ENCODE data around the gene COG7.

The COG7 gene

DNA sequence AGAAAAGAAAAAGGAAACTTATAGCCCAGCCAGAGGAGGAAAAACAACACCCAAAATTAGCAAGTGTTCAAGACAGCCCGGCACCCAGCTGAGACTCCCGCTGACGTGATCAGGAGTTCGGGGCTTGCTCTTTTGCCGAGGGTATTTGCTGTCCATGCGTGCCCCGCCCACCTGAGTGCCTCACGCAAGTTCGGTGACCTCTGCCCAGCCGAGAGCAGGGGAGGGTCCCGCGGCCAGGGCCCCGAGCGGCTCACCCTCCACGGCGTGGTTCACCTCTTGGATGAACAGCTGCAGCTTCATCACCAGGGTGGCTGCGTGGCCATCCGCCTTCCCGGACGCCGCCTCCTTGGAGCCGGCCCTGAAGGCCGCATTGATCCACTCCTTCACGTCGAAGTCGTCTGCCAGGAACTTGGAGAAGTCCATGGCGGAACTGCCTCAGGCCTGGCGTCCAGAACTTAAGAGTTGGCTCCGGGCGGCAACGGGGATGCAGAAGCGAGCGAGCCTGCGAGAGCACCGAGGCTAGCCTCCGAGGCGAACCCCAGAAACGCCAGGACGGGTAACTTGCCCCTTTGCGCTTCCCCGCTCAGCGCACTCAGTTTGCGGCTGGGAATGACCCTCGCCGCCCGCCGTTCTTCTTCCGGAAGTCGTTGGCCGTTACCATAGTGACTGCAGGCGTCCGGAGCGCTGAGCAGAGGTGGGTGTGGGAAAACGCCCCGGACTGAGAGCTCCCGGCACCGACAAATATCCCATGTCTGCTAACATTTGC lies at the start of gene COG7:
Gene COG7 (minus strand): TSS at position 618 of the 766 bp plus-strand sequence. CDS start 195 bp downstream, at position 423.
- H3K9me3 ChIP-seq (ENCODE audit: control insufficient read depth in 1 of 2, low read length in 2 of 2), result no peaks in the 10 kb centered on the region
- peak within 1 kb of the TSS; percentile 83 to 100 for H3K4me3 ChIP-seq (ENCODE audit: low read depth in 1 of 2, low read length in 2 of 2)
- no peaks in the 10 kb centered on the region for H3K36me3 ChIP-seq (ENCODE audit: control insufficient read depth in 1 of 2, insufficient read depth in 2 of 2, low read length in 2 of 2)
- H3K27ac ChIP-seq (ENCODE audit: low read length), result peak within 1 kb of the TSS; percentile 75
- H3K27me3 ChIP-seq (ENCODE audit: low read depth, low read length), result no peaks in the 10 kb centered on the region
- peaks cover 7 to 29% of the 10 kb centered on the region in 2 donors for H3K4me1 ChIP-seq (ENCODE audit: control insufficient read depth in 1 of 2, insufficient read depth in 2 of 2, low read length in 2 of 2)

DNA sequence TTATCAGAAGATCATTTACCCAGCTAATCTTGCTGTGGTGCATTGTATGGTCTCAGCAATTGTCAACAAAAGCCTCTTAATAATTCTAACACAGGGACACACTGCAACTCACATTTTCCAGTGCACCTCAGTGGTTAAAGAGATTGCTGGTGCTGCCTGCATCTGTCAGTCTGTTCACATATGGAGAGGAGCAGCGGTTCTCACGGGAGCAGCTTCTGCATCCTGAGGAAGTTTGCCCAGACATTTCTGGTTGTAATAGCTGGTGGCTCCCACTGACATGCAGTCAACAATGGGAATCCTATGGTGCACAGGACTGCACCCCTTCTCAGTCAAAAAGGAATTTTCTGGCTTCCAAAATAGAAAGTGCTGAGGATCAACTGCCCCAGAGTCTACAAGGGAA lies 49.5 kb upstream of the COG7 start:
- Histone ChIP-seq H3K27me3 (ENCODE audit: low read depth, low read length) (no peaks in the 10 kb centered on the region), H3K36me3 (ENCODE audit: control insufficient read depth in 1 of 2, insufficient read depth in 2 of 2, low read length in 2 of 2) (no peaks in the 10 kb centered on the region), H3K4me1 (ENCODE audit: control insufficient read depth in 1 of 2, insufficient read depth in 2 of 2, low read length in 2 of 2) (peaks cover 0 to 18% of the 10 kb centered on the region in 2 donors), H3K27ac (ENCODE audit: low read length) (no peak overlapping the region), H3K9me3 (ENCODE audit: control insufficient read depth in 1 of 2, low read length in 2 of 2) (no peaks in the 10 kb centered on the region), H3K4me3 (ENCODE audit: low read depth in 1 of 2, low read length in 2 of 2) (no peak overlapping the region)

DNA sequence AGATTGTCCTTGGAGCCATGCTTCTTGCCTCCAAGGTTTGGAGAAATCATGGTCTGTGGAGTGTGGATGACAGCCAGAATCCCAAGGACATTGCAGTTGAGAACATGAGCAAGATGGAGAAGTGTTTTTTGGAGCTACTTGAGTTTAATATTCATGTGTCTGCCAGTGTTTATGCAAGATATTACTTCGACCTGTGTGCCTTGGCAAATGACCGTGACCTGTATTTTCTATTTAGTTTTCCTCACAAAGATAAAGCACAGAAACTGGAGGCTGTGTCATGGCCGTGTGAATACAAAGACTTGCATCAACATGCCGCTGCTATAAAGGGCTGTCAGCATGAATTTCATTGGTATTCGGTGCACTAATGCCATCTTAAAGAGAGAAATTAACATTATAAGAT lies 48.3 kb upstream of the COG7 start:
- no peaks in the 10 kb centered on the region for H3K36me3 ChIP-seq (ENCODE audit: control insufficient read depth in 1 of 2, insufficient read depth in 2 of 2, low read length in 2 of 2)
- H3K27ac ChIP-seq (ENCODE audit: low read length), result no peak overlapping the region
- H3K9me3 ChIP-seq (ENCODE audit: control insufficient read depth in 1 of 2, low read length in 2 of 2), result no peaks in the 10 kb centered on the region
- H3K4me3 ChIP-seq (ENCODE audit: low read depth in 1 of 2, low read length in 2 of 2), result no peak overlapping the region
- no peaks in the 10 kb centered on the region for H3K27me3 ChIP-seq (ENCODE audit: low read depth, low read length)
- H3K4me1 ChIP-seq (ENCODE audit: control insufficient read depth in 1 of 2, insufficient read depth in 2 of 2, low read length in 2 of 2), result peaks cover 3 to 24% of the 10 kb centered on the region in 2 donors

DNA sequence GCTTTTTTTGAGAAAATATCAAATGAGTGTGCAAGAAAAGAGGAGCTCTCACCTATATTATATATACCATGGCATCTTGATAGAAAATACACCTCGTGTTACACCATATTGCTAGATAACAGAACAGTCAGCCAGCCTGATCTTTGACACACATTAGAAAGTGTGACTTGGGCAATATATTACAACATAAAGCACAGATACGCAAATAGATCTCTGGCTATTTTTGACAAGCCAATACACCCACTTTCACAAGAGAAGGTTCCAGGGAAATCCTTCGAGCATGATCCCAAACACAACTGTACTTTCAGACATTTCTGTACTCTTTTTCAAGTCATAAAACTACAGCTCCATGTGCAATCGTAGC lies 47.9 kb upstream of the COG7 start:
- Histone ChIP-seq H3K27ac (ENCODE audit: low read length) (no peak overlapping the region), H3K27me3 (ENCODE audit: low read depth, low read length) (no peaks in the 10 kb centered on the region), H3K4me1 (ENCODE audit: control insufficient read depth in 1 of 2, insufficient read depth in 2 of 2, low read length in 2 of 2) (peaks cover 3 to 19% of the 10 kb centered on the region in 2 donors), H3K36me3 (ENCODE audit: control insufficient read depth in 1 of 2, insufficient read depth in 2 of 2, low read length in 2 of 2) (no peaks in the 10 kb centered on the region), H3K4me3 (ENCODE audit: low read depth in 1 of 2, low read length in 2 of 2) (no peak overlapping the region), H3K9me3 (ENCODE audit: control insufficient read depth in 1 of 2, low read length in 2 of 2) (no peaks in the 10 kb centered on the region)

DNA sequence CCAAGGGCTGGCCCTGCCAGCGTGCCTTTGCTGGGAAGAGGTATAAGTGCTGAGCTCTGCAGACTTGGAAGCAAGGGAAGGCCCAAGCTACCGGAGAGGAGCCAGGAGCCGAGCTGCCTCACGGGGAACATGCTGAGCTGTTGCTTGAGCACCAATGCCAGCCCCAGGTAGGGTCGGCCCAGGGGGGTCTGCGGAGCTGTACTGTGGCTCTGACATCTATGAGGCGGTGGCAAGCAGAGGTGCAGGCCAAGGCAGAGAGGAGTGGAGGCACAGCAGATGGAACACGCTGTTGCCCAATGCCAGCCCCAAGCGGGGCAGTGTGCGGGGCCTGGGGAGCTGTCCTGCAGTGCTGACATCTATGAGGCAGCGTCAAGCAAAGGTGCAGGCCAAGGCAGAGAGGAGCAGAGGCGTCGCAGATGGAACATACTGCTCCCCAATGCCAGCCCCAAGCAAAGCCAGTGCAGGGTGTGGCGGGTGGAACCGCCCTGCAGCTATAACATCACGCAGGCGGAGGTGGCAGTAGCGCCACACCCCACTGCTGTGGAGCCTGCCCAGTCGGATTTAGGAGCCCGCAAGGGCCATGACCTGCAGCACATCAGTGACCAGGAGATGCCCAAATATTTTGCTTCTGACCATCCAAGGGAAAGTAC lies 47.3 kb upstream of the COG7 start:
- Histone ChIP-seq H3K27ac (ENCODE audit: low read length) (no peak overlapping the region), H3K36me3 (ENCODE audit: control insufficient read depth in 1 of 2, insufficient read depth in 2 of 2, low read length in 2 of 2) (peaks cover 0 to 5% of the 10 kb centered on the region in 2 donors), H3K27me3 (ENCODE audit: low read depth, low read length) (no peaks in the 10 kb centered on the region), H3K4me1 (ENCODE audit: control insufficient read depth in 1 of 2, insufficient read depth in 2 of 2, low read length in 2 of 2) (peaks cover 3 to 14% of the 10 kb centered on the region in 2 donors), H3K4me3 (ENCODE audit: low read depth in 1 of 2, low read length in 2 of 2) (no peak overlapping the region), H3K9me3 (ENCODE audit: control insufficient read depth in 1 of 2, low read length in 2 of 2) (no peaks in the 10 kb centered on the region)

DNA sequence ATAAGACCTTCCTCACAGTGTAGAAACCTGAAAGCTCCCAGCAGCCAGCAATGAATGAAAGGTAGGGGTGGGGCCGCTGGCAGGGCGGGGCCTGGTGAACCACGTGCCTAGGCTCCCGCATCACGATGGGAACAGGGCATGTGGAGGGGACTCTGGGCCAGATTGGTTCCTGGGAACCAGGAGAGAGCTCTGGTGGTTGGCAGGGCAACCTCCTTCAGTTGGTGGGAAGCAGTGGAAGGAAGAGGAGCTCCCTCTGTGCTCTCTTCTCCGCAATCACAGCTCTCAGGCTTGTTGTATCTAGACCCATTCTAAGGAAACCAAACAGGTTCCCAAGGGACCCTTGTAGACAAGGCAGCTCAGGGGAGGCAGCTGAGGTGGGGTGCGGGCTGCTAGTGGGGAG lies 46.8 kb upstream of the COG7 start:
- no peaks in the 10 kb centered on the region for H3K9me3 ChIP-seq (ENCODE audit: control insufficient read depth in 1 of 2, low read length in 2 of 2)
- no peak overlapping the region for H3K27ac ChIP-seq (ENCODE audit: low read length)
- H3K36me3 ChIP-seq (ENCODE audit: control insufficient read depth in 1 of 2, insufficient read depth in 2 of 2, low read length in 2 of 2), result peaks cover 0 to 6% of the 10 kb centered on the region in 2 donors
- no peak overlapping the region for H3K4me3 ChIP-seq (ENCODE audit: low read depth in 1 of 2, low read length in 2 of 2)
- no peaks in the 10 kb centered on the region for H3K27me3 ChIP-seq (ENCODE audit: low read depth, low read length)
- peaks cover 3 to 11% of the 10 kb centered on the region in 2 donors for H3K4me1 ChIP-seq (ENCODE audit: control insufficient read depth in 1 of 2, insufficient read depth in 2 of 2, low read length in 2 of 2)

DNA sequence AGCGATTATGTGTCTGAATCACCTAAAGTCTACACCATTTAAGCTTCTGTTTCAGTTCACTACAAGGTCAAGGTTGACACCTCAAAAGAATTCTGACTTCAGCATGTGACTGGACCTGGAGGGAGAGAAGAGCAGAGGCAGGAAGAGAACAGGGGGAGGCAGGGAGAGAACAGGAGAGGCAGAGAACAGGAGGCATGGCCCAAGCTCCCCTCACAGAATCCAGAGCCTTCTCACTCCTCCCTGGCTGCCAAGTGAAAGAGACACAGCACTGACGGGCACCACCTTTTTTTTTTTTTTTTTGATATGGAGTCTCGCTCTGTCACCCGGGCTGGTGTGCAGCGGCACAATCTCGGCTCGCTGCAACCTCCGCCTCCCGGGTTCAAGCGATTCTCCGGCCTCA lies 45.9 kb upstream of the COG7 start:
- Histone ChIP-seq H3K36me3 (ENCODE audit: control insufficient read depth in 1 of 2, insufficient read depth in 2 of 2, low read length in 2 of 2) (peaks cover 7 to 8% of the 10 kb centered on the region in 2 donors), H3K9me3 (ENCODE audit: control insufficient read depth in 1 of 2, low read length in 2 of 2) (no peaks in the 10 kb centered on the region), H3K4me3 (ENCODE audit: low read depth in 1 of 2, low read length in 2 of 2) (no peak overlapping the region), H3K4me1 (ENCODE audit: control insufficient read depth in 1 of 2, insufficient read depth in 2 of 2, low read length in 2 of 2) (peaks cover 3 to 7% of the 10 kb centered on the region in 2 donors), H3K27ac (ENCODE audit: low read length) (no peak overlapping the region), H3K27me3 (ENCODE audit: low read depth, low read length) (no peaks in the 10 kb centered on the region)

DNA sequence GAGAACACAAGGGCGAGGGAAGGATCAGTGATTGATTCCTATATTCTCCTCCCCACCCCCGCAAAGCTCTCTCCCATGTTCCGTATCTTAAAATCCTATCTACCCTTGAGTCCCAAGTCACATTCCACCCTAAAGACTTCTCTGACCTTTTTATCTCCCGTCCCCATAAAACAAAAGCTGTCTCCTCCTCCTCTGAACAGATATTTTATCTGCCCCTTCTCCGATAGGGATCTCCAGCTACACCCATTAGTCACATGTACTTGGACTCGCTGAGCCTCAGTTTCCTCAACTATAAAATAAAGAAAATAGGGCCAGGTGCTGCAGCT lies 44.5 kb upstream of the COG7 start:
- no peak overlapping the region for H3K4me3 ChIP-seq (ENCODE audit: low read depth in 1 of 2, low read length in 2 of 2)
- H3K4me1 ChIP-seq (ENCODE audit: control insufficient read depth in 1 of 2, insufficient read depth in 2 of 2, low read length in 2 of 2), result peaks cover 3 to 7% of the 10 kb centered on the region in 2 donors
- peak overlapping the region; percentile 43 for H3K27ac ChIP-seq (ENCODE audit: low read length)
- peaks cover 21 to 22% of the 10 kb centered on the region in 2 donors for H3K36me3 ChIP-seq (ENCODE audit: control insufficient read depth in 1 of 2, insufficient read depth in 2 of 2, low read length in 2 of 2)
- H3K9me3 ChIP-seq (ENCODE audit: control insufficient read depth in 1 of 2, low read length in 2 of 2), result no peaks in the 10 kb centered on the region
- H3K27me3 ChIP-seq (ENCODE audit: low read depth, low read length), result no peaks in the 10 kb centered on the region

DNA sequence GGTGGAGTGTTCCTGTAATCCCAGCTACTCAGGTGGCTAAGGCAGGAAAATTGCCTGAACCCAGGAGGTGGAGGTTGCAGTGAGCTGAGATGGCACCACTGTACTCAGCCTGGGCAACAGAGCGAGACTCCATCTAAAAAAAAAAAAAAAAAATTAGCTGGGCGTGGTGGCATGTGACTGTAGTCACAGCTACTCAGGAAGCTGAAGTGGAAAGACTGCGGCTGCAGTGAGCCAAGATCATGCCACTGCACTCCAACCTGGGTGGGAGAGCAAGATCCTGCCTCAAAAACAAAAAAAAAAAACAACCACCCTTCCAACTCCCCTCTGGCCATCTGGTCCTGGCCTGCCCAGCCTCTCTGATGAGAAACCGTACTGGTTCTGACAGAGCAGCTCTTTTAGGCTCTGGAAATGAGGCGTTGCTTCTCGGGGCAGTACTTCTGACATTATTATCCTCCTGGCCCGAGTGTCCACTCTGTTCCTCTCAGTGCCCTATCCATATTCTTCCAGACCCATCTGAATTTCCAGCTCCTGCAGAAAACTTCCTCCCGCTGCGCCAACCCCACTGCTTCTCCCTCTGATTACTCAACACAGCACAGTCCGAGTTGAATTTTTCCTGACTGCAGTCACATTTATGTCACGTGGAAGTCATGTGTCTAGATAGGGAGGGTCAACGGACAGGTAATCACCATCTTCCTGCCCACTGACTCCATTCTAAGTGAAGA lies 44.0 kb upstream of the COG7 start:
- H3K9me3 ChIP-seq (ENCODE audit: control insufficient read depth in 1 of 2, low read length in 2 of 2), result no peaks in the 10 kb centered on the region
- H3K27me3 ChIP-seq (ENCODE audit: low read depth, low read length), result no peaks in the 10 kb centered on the region
- peak overlapping the region; percentile 43 for H3K27ac ChIP-seq (ENCODE audit: low read length)
- H3K4me1 ChIP-seq (ENCODE audit: control insufficient read depth in 1 of 2, insufficient read depth in 2 of 2, low read length in 2 of 2), result peaks cover 3 to 7% of the 10 kb centered on the region in 2 donors
- H3K36me3 ChIP-seq (ENCODE audit: control insufficient read depth in 1 of 2, insufficient read depth in 2 of 2, low read length in 2 of 2), result peaks cover 26% of the 10 kb centered on the region in 2 donors
- no peak overlapping the region for H3K4me3 ChIP-seq (ENCODE audit: low read depth in 1 of 2, low read length in 2 of 2)

DNA sequence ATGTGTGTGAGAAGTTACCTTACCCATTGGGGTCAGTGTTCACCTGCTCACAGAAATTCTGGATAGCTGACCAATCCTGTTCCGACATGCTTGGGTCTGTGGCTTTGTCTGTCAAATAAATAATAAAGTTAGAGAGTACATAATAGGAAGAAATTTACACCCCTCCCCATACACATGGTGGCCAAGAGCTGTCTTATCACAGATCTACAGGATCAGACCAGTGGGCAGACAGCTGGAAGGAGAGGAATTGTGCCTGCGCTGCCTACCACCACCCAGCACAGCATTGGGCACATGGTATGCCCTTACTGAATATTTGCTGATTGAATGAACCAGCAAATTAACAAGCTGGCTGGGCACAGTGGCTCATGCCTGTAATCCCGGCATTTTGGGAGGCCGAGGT lies 42.7 kb upstream of the COG7 start:
- no peak overlapping the region for H3K27ac ChIP-seq (ENCODE audit: low read length)
- H3K36me3 ChIP-seq (ENCODE audit: control insufficient read depth in 1 of 2, insufficient read depth in 2 of 2, low read length in 2 of 2), result peaks cover 36 to 39% of the 10 kb centered on the region in 2 donors
- peaks cover 3 to 7% of the 10 kb centered on the region in 2 donors for H3K4me1 ChIP-seq (ENCODE audit: control insufficient read depth in 1 of 2, insufficient read depth in 2 of 2, low read length in 2 of 2)
- no peak overlapping the region for H3K4me3 ChIP-seq (ENCODE audit: low read depth in 1 of 2, low read length in 2 of 2)
- H3K9me3 ChIP-seq (ENCODE audit: control insufficient read depth in 1 of 2, low read length in 2 of 2), result no peaks in the 10 kb centered on the region
- no peaks in the 10 kb centered on the region for H3K27me3 ChIP-seq (ENCODE audit: low read depth, low read length)

DNA sequence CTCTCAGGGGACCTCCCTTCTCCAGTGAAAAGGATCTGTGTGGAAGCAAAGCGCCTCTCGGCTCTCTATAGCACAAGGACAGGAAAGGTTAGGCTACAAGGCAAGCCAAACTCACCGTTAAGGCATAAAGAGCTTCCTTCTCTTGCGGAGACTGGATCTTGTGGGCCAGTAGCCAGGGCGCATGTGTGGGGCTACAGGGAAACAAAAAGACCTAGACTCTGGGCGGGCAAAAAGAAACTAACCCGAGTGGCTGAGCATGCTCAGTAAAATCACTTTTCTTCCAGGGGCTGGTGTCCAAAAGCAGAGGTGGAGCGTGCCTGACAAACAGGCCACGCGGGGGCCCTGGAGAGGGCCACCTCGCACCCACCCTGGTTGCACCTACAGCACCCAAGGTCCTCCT lies 41.2 kb upstream of the COG7 start:
- Histone ChIP-seq H3K27ac (ENCODE audit: low read length) (no peak overlapping the region), H3K36me3 (ENCODE audit: control insufficient read depth in 1 of 2, insufficient read depth in 2 of 2, low read length in 2 of 2) (peaks cover 45 to 52% of the 10 kb centered on the region in 2 donors)

More for the DNA sequence above, 41.2 kb upstream of the COG7 start:
- Histone ChIP-seq H3K4me1 (ENCODE audit: control insufficient read depth in 1 of 2, insufficient read depth in 2 of 2, low read length in 2 of 2) (peaks cover 3 to 7% of the 10 kb centered on the region in 2 donors), H3K4me3 (ENCODE audit: low read depth in 1 of 2, low read length in 2 of 2) (no peak overlapping the region), H3K9me3 (ENCODE audit: control insufficient read depth in 1 of 2, low read length in 2 of 2) (no peaks in the 10 kb centered on the region), H3K27me3 (ENCODE audit: low read depth, low read length) (no peaks in the 10 kb centered on the region)
